Left cardiac atrium (tissue), 4 donors: Measurements from ENCODE around the gene ATP6V1E1. TPM values are rescaled to one million over a fixed set of nuclear protein-coding genes. Genes with fewer than 3 reads are reported as not detected.
"Not testable (repeated sequence)": the region's sequence is repeated elsewhere in the genome, so short reads cannot be mapped to it uniquely, and the experiment has no call there.

ENCODE experiments used
- ATAC-seq, 2 donors: fragments of 200-7000 bp; cut with Tn5 transposase; one replicate each; pipeline ENCODE4 v1.9.1; 2020; ENCODE audit warnings: mild to moderate bottlenecking in 2 of 2, moderate library complexity in 2 of 2
- DNase-seq: peaks from one replicate; pipeline ENCODE4 v3.0.0-alpha.2; 2020
- intact Hi-C, 2 donors: fragments of 100-400 bp; cut with DNase I; formaldehyde crosslinking; loops; one replicate each; pipeline versions ENCODE4 v1.14.1 to v1.15.1; 2022 to 2023
- total RNA-seq, 2 donors: library from RNA; stranded (reverse); fragmentation: NEBNext Ultra II Directional; extraction: Animal tissue kit (Norgen Biotek cat#: 25700); gene quantifications; one replicate each; pipeline ENCODE4 v1.2.1, GENCODE V29; 2021
- donor health status: DM: no; HTN: yes; CAD: no.
- donor health status: DM: no; HTN: yes; CAD: no; lungs with severe emphysema.
- donor health status: DM: yes; HTN: yes; CAD: no.
- donor health status: Dilated cardiomyopathy.

Gene ATP6V1E1
- total RNA-seq, 2 donors from 2014 or later, result 142 to 191 TPM

DNA sequence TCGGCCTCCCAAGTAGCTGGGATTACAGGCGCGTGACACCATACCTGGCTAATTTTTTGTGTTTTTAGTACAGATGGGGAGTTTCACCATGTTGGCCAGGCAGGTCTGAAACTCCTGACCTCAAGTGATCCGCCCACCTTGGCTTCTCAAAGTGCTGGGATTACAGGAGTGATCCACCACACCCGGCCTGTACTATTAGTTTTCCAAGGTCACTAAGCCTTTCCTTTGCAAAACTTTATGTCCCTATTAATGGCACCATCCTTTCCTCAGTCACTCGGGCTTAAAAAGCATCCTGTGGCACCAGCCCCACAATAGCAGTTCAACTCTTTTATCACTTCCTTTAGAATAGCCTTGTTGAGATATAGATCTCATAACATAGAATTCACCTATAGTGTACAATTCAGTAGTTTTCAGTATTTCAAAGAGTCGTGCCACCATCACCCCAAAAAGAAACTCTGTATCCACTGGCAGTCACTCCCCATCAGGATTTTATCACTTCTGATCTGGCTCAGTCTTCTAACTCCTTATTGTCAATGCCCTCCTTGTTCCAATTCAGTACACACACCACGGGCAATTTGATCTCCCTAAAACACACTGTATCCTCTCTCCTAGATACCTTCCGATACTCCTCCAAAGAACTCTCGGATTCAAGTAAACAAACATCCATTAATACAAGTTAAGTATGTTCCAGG, 9.1 kb upstream of the ATP6V1E1 start:
- DNase-seq (no peak), ATAC-seq (no peak)
- intact Hi-C loops, result loop anchor here in 1 of 2 donors (5.0 kb wide), 1 partner anchor 70 kb away; no protein-coding TSS in a partner anchor

DNA sequence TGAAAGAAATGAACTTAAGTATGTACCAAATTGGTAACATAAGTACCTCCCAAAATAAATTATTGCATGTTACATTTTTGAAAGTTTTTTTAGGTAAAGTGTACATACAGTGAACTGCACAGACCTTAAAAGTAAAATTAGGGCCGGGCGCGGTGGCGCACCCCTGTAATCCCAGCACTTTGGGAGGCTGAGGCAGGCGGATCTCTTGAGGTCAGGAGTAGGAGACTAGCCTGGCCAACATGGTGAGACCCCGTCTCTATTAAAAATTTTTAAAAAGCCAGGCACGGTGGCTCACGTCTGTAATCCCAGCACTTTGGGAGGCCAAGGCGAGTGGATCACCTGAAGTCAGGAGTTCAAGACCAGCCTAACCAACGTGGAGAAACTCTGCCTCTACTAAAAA, 8.3 kb upstream of the ATP6V1E1 start:
- intact Hi-C loops, result loop anchor here in 1 of 2 donors (5.0 kb wide), 1 partner anchor 70 kb away; no protein-coding TSS in a partner anchor
- DNase-seq, result not testable (repeated sequence)

DNA sequence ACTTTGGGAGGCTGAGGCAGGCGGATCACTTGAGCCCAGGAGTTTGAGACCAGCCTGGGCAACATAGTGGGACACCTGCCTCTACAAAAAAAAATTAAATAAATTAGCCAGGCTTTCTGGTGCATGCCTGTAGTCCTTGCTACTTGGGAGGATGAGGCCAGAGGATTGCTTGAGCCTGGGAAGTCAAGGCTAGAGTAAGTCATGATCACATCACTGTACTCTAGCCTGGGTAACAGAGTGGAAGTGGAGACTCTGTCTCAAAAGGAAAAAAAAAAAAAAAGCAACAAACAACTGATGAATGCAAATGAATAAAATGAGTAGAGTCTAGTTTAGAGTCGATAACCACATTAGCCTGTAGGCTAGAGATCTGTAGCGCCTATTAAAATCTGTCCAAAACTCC, 6.1 kb upstream of the ATP6V1E1 start:
- intact Hi-C loops, result loop anchor here in 1 of 2 donors (5.0 kb wide), 1 partner anchor 67 kb away; no protein-coding TSS in a partner anchor
- DNase-seq (no peak), ATAC-seq (no peak)

More for the DNA sequence above, 8.3 kb upstream of the ATP6V1E1 start:
- not testable (repeated sequence) for ATAC-seq

DNA sequence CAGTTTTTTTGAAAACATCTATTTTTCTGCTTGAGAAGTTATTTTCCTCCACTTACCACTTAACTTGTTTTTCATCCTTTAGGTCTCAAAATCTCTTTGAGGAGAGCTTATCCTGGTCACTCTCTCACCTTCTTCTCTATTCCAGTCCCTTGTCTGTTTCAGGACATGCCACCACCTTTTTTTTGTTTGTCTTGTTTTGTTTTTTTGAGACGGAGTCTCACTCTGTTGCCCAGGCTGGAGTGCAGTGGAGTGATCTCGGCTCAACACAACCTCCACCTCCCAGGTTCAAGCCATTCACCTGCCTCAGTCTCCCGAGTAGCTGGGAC, 5.4 kb upstream of the ATP6V1E1 start:
- intact Hi-C loops, result no loop called here
- DNase-seq (no peak), ATAC-seq (no peak)

DNA sequence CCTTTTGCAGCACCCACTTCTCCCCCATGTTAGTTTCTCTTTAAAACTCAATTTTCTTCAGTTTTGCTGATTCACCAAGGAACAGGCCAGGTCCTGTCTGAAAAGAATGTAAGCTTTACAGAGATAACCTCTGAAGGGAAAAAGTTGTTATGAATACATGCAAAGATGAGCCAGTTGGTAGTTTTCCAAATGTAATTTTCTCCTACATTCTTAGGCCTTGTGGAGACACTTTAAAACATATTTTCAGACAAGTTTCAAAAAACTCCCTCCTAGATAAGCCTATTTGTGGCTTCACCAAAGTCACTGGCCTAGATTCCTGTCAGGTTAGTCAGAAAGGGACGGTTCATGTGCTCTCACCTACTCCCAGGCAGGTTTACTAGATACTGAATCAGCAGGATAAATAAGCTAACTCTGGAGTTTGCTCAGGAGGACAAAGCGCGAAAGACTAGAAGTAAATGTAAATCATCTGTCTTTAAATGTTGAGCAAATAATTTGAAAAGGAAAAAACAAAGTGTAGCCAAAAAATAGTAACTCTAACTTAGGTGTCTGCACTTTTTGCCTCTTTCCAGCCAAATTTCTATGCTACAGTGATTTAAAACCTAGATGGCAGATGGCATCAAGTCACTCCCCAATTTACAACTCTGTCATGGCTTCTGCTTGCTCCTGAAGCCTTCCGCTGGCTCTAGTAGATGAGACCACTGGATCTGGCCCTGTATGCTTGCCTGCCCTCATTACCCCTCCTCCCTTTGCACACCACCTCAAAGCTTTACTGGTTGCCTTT, 4.9 kb upstream of the ATP6V1E1 start:
- ATAC-seq, result peak in 1 of 2 donors; percentile 20
- intact Hi-C loops, result no loop called here
- DNase-seq, result no peak

DNA sequence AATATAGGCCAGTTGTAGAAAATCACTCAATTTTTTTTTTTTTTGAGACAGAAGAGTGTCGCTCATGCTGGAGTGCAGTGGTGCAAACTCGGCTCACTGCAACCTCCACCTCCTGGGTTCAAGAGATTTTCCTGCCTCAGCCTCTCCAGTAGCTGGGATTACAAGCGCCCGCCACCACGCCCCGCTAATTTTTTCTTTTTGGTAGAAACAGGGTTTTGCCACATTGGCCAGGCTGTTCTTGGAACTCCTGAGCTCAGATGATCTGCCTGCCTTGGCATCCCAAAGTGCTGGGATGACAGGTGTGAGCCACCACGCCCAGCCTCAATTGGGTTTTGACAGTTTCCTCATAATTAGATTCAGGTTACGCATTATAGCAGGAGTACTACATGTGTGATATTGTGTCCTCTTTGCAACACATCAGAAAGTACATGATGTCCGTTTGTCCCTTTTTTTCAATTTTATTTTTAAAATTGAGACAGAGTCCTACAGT, 2.6 kb upstream of the ATP6V1E1 start:
- intact Hi-C loops, result no loop called here
- ATAC-seq, result no peak

DNA sequence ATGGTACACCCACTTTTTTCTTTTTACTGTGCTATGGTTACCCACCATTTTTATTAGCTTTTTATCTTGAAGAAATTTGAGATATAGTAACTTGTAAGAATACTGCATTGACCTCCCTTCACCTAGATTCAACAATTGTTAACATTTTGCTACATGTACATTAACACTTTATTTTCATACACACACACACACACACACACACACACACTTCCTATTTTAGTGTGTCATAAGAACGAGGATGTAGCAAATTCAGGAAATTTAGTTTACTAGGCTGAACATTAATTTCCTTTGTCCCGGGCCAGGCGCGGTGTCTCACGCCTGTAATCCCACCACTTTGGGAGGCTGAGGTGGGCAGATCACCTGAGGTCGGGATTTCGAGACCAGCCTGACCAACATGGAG, 1.1 kb upstream of the ATP6V1E1 start:
- no peak for ATAC-seq
- no peak for DNase-seq
- intact Hi-C loops, result no loop called here

More for the DNA sequence above, 2.6 kb upstream of the ATP6V1E1 start:
- DNase-seq, result no peak

DNA sequence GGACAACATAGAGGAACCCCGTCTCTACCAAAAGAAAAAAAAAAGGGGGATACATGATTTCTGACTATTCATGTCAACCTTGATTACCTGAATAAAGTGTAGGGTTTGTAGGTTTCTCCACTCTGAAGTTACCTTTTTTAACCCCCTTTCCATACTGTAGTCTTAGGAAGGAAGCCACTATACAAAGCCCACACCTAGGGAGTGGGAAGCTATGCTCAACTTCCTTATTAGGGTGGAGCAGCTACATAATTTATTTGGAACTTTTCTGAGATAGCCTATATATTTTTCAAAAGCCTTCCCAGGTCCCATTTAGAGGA, 582 bp upstream of the ATP6V1E1 start:
- DNase-seq, result no peak
- intact Hi-C loops, result no loop called here
- ATAC-seq, result no peak

DNA sequence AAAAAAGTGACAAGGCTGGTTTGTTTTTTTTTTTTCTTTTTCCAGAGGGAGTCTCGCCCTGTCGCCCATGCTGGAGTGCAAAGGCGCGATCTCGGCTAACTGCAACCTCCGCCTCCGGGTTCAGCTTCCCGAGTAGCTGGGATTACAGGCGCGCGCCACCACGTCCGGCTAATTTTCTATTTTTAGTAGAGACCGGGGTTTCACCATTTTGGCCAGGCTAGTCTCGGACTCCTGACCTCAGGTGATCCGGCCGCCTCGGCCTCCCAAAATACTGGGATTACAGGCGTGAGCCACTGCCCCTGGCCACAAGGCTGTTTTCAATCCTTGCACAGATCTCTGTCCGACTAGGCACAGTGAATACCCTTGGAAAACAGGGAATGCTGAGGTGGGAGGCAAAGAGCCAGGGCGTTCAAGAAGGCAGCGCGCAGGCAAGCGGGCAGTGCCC, 566 bp downstream of the ATP6V1E1 start:
- DNase-seq, result no peak
- intact Hi-C loops, result no loop called here
- no peak for ATAC-seq

DNA sequence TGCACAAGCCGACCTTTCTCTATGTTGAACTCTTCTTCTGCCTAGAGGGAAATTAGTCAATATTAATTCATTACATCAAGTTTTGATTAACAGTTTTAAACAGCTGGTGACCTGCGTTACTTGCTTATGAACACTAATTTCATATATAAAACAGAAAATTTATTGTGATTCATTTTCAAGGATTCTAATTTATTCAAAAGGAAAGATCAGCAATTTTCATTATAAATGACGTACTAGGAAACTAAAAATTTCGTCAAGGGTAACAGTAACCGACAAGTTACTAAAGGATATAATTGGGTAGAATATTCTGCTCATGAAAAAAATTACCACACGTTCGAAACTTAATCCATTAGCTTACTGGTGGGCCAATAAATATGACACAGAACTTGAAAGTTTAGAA, 15.3 kb downstream of the ATP6V1E1 start:
- no peak for ATAC-seq
- intact Hi-C loops, result no loop called here
- DNase-seq, result no peak

DNA sequence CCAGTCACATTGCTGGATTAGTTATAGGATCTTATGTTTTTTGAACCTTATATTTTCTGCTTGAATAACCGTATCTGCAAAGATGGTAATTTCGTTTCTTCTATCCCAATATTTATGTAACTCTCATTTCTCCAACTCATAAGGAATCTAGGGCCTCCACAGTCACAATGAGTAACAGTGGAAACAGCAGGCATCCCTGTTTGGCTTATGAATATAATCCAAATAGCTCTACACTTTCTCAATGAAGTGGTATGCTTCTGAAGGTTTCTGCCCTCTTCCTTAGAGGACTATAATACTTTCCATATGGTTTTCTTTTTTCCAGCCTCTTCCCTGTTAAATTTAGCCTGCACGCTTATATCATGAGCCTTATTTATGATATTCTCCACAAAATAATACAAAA, 16.5 kb downstream of the ATP6V1E1 start:
- intact Hi-C loops, result no loop called here
- ATAC-seq (no peak), DNase-seq (no peak)

DNA sequence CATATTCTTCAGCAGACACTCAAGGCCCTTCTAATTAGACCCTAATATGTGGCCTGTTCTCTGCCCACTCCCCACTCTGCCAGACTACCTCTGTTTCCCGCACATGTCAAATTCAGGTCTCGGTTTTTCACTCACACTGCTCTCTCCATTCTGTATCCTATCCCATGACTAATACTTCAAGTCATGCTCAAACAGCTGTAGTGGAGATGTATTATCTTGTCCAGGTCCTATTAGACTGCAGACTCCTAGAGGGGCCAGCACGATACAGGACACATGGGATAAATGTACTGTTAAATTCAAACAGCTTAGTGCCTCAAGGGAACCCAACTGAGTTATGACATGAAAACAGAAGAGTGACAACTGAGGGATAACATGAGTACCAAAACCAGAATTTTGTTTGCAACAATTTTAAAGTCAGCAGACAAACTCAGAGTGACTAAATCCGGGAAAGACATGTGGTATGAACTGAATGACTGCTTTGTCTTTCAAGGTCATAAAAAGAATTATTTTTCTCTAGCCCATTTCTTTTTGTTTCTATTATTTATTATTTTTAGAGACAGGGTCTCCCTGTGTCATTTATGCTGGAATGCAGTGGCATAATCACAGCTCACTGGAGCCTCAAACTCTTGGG, 20.5 kb downstream of the ATP6V1E1 start:
- ATAC-seq, result peak in 1 of 2 donors; percentile 55
- intact Hi-C loops, result no loop called here
- DNase-seq, result no peak

DNA sequence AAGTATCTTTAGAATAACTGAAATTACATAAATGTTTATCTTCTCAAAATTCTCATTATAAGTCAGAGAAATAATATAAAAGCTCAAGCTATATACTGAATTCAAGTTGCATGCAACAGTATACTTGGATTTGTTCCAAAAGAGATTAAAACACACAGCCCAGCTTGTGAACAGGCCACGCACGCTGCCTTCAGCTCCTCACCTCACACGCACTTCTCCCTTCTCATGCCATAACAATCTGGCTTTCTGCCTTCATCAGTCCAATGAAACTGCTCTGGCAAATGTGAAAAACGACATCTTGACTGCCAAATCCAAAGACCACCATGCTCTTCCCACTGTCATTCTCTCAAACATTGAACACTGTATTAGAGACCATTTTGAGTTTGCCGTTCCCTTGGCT, 22.1 kb downstream of the ATP6V1E1 start:
- ATAC-seq, result peak; percentile 67 to 82
- DNase-seq, result no peak
- intact Hi-C loops, result no loop called here

DNA sequence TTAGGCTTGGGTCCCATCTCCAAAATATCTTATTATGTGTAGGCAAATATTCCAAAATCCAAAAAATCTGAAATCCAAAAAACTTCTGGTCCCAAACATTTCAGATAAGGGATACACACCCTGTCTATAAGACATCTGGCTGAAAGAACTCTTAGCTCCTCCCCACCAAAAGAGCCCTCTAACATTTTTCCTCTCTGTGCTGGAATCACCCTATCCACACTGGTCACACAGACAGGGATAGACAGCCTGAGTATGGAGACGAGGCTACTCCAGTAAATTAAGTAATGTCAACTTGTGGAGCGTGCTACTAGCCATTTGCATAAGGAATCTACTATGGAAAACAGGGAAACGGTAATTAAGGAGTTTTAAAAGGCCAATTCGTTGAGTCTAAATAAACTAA, 24.9 kb downstream of the ATP6V1E1 start:
- ATAC-seq (no peak), DNase-seq (no peak)
- intact Hi-C loops, result no loop called here

DNA sequence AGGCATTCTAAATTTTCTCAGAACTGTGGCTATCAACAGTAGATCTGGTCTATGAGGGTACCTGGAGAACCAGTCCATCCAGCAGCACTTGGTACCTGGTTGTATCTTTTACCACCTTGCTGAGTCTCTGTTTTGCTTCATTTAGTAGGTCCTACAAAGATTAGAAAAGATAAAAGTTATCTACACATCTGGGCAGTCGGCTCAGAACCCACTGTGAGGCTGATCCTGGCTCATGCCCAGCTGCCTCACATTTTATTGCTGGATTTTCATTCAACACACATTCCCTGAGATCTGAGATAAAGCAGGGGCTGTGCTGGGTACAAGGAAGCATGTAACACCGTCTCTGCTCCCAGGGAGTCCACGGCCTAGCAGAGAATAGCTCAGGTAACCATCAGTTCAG, 27.5 kb downstream of the ATP6V1E1 start:
- intact Hi-C loops, result no loop called here
- ATAC-seq (no peak), DNase-seq (no peak)

DNA sequence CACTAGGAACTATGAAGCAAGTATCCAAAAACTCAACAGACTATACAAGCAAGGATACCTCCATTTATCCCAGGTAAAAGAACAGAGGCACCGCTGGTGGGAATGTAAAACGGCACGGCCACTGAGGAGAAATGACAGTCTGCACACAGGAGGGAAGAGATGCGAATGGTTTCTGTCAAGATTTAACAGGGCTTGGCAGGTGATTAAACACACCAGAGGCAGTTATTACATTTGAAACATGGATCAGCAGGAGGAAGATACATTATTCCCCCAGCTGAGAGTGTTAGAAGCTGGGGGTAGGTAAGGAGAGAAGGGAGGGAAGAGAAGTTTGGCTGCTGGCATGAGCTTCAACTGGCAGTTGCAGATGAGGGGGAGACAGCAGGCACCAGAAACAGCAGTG, 30.2 kb downstream of the ATP6V1E1 start:
- no peak for ATAC-seq
- DNase-seq, result no peak
- intact Hi-C loops, result no loop called here

DNA sequence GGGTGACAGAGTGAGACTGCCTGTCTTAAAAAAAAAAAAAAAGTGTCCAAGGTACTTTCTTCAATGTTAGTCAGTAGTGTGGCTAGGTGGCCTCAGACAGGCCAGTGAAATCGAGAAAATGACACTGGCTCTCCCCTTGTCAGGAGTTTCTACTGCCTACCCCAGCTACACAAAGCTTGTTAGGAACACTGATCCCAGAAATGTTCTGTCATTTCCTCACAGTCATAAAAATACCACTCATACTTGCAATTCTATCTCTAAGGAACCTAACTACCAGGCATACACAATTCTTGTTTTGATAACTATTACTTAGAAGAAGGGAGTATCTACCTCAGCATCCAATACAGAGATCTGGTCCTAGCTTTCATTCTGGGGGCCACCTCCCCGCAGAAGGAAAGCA, 31.3 kb downstream of the ATP6V1E1 start:
- ATAC-seq, result no peak
- intact Hi-C loops, result no loop called here
- DNase-seq, result no peak

DNA sequence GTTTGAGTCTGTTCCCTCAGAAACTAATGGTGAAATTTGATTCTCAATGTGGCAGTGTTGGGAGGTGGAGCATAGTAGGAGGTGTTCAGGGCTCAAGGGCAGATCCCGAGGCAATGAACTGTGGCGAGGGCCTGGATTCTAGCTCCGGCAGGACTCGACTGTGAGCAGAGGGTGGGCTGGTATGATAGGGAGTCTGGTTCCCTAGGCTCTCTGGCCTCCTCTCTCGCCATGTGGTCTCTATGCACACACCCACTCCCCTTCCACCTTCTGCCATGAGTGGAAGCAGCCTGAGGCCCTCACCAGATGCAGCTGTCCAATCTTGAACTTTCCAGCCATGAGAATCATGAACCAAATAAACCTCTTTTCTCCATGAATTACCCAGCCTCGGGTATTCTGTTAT, 32.3 kb downstream of the ATP6V1E1 start:
- DNase-seq (no peak), ATAC-seq (no peak)
- intact Hi-C loops, result no loop called here

DNA sequence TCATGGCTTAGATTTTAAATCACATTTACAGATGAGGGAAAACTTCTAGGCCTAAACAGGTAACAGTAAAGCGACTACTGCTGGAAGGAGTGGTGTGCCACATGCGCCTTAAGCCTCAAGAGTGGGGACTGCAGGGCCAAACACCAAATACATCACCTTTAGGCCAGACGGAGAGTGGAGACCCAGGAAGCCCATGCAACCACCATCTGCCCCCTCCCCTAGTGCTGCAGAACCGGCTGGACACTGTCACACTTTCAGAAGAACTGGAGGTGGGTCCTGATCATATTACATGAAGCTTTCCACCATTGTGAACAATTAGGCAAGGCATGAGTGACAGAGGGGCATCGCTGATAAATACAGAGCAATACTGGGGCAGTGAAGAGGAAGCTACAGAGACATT, 36.3 kb downstream of the ATP6V1E1 start:
- ATAC-seq, result no peak
- intact Hi-C loops, result no loop called here
- no peak for DNase-seq

DNA sequence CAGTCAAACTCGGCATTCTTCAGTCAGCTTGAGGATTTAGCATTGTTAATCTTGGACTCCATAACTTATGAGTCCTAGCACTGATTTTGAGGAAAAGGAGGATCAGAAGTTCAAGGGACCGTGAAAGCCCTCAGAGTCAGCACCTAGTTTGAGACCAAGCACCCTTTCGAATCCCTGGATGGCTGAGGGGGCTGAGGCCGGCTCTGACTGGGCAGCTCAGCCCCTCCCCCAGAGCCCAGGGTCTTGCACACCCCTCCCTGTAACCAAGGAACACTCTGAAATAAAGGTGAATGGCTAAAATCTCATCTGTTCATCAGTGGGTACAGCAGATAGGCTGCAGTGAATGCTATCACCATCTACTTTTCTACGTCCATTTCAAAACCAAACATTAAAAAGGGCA, 38.0 kb downstream of the ATP6V1E1 start:
- ATAC-seq (no peak), DNase-seq (no peak)

More for the DNA sequence above, 38.0 kb downstream of the ATP6V1E1 start:
- intact Hi-C loops, result no loop called here
